MCF 10A (cell line): ENCODE data around the gene BLOC1S3. TPM values are rescaled to one million over a fixed set of nuclear protein-coding genes. Genes with fewer than 3 reads are reported as not detected.
A peak's percentile ranks its signal among the peaks of the same experiment; 100 is the strongest.

ENCODE experiments used
- BruUV-seq: library from RNA; stranded (reverse); fragments of 400-500 nt; replicated peaks from 2 replicates; lab custom pipeline; 2021; lab: Mats Ljungman, UMichigan
- CTCF ChIA-PET: fragments of 300-600 bp; sonication (Branson Sonifier 250); formaldehyde crosslinking; extraction: SDS; loops from one replicate; lab custom pipeline; 2021; ENCODE audit warnings: antibody characterized with exemption, inconsistent platforms; lab: Yijun Ruan, JAX
- POLR2A ChIA-PET: fragments of 300-600, 350-650 bp; sonication (Branson Sonifier 250); formaldehyde crosslinking; extraction: SDS; loops from one replicate; lab custom pipeline; 2020; ENCODE audit warnings: antibody characterized with exemption, inconsistent platforms; lab: Yijun Ruan, JAX
- DNase-seq: peaks from one replicate; pipeline ENCODE4 v3.0.0-alpha.2; 2018; ENCODE audit not compliant: unreplicated experiment
- H3K27ac Mint-ChIP-seq: one replicate; pipeline ENCODE4 v1.8.0; 2022; ENCODE audit warnings: mild to moderate bottlenecking, low read depth, mixed read lengths; ENCODE audit not compliant: unreplicated experiment
- H3K27me3 Mint-ChIP-seq: one replicate; pipeline ENCODE4 v1.8.0; 2022; ENCODE audit warnings: mixed read lengths; ENCODE audit not compliant: insufficient read depth, unreplicated experiment
- H3K36me3 Mint-ChIP-seq: one replicate; pipeline ENCODE4 v1.8.0; 2022; ENCODE audit warnings: mild to moderate bottlenecking, moderate library complexity, mixed read lengths; ENCODE audit not compliant: insufficient read depth, unreplicated experiment
- H3K4me1 Mint-ChIP-seq: one replicate; pipeline ENCODE4 v1.8.0; 2022; ENCODE audit warnings: mixed read lengths; ENCODE audit not compliant: insufficient read depth, unreplicated experiment
- H3K4me3 Mint-ChIP-seq: one replicate; pipeline ENCODE4 v1.8.0; 2022; ENCODE audit warnings: mild to moderate bottlenecking, moderate library complexity, mixed read lengths; ENCODE audit not compliant: unreplicated experiment
- H3K9me3 Mint-ChIP-seq: one replicate; pipeline ENCODE4 v1.8.0; 2022; ENCODE audit warnings: mixed read lengths; ENCODE audit not compliant: unreplicated experiment
- CTCF ChIP-seq: fragments of 200-600 bp; IDR thresholded peaks from one replicate; pipeline ENCODE4 v1.8.0; 2022; ENCODE audit warnings: antibody characterized with exemption, mild to moderate bottlenecking; ENCODE audit not compliant: unreplicated experiment
- intact Hi-C: fragments of 100-400 bp; cut with micrococcal nuclease; formaldehyde crosslinking; loops from 2 replicates; pipeline ENCODE4 v1.14.1; 2022
- total RNA-seq: library from RNA; stranded (reverse); gene quantifications from 2 replicates; pipeline ENCODE4 v1.2.3, GENCODE V29; 2022

The BLOC1S3 gene
- total RNA-seq, 1 experiment from 2014 or later: 14.0 TPM

- Mint-ChIP-seq H3K27ac (peak overlapping the region; percentile 63), H3K36me3 (peaks cover 4% of the 10 kb centered on the region), H3K27me3 (no peaks in the 10 kb centered on the region), H3K4me1 (peaks cover 23% of the 10 kb centered on the region), H3K4me3 (no peak overlapping the region), H3K9me3 (no peaks in the 10 kb centered on the region)
- intact Hi-C loops: no loop called here
- ChIA-PET POLR2A (interaction anchor here (0.7 to 1.0 kb wide), 2 partner anchors 16 to 35 kb away, joined by 3 read pairs; partner anchors contain the start of genes BLOC1S3 and TRAPPC6A), CTCF (interaction anchor here (0.6 to 1.0 kb wide), 3 partner anchors 25 to 194 kb away, joined by 3 read pairs; no protein-coding TSS in a partner anchor)
- DNase-seq: no peak
- no TSS peak for BruUV-seq
- no peak for TF ChIP-seq CTCF
Observed at GRCh38 chr19:45213031-45213430, 34.4 kb downstream of the BLOC1S3 start.

DNA sequence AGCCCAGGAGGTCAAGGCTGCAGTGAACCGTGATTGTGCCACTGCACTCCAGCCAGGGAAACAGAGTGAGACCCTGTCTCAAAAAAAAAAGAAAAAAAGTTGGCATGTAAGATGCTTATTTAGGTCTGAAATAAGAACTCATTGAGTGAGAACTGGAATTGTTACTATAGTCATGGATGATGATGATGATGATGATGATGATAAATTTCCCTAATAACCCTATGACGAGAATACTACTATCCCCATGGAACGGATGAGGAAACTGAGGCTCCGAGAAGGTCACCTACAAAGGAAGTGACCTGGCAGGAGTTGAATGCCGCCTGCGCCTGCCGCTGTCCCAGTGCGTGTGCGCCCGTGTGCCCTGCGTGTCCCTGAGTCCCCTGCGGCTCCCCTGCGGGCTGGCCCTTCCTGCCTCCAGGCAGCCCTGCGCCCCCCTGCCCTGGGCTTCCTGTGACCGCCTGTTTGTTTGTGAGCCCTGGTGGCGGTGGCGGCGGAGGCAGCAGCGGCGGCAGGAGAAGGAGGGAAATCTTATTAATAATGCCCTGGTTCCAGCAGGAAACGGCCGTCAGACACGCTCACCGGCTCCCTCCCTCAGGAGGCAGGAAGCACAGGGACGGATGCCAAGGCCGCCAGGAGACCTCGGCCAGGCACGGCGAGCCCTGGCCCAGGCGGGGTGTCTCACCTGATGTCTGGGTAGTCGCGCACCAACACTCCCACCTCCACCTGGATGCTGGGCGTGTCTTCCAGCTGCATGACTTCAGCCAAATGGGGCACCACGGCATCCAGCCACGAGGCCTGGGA lies 37.0 kb downstream of the BLOC1S3 start:
- no peak for TF ChIP-seq CTCF
- ChIA-PET POLR2A (interaction anchor here (1.3 kb wide), 1 partner anchor 14 kb away, joined by 3 read pairs; no protein-coding TSS in a partner anchor), CTCF (interaction anchor here (0.8 kb wide), 1 partner anchor 124 kb away, joined by 3 read pairs; no protein-coding TSS in a partner anchor)
- Mint-ChIP-seq H3K27me3 (no peaks in the 10 kb centered on the region), H3K27ac (no peak overlapping the region), H3K9me3 (no peaks in the 10 kb centered on the region), H3K36me3 (peaks cover 4% of the 10 kb centered on the region), H3K4me3 (peak overlapping the region; percentile 33), H3K4me1 (peaks cover 18% of the 10 kb centered on the region)
- no TSS peak for BruUV-seq
- intact Hi-C loops: no loop called here
- peak; percentile 36 for DNase-seq

DNA sequence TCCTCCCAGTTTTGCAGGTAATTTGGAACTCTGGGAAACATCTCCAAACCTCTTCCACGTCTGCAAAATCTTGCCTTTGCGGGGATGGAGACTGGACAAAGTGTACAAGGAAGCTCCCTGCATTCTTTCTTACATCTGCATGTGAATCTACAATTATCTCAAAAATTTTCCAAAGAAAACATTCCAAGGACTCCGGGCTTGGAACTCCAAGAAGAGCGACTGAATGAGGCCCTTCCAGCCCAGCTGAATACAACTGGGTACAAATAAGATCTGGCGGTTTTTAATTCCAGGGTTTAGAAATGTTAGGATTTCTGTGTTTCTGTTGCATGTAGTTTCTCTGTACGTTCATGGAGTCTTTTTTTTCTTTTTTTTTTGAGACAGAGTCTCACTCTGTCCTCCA lies 38.1 kb downstream of the BLOC1S3 start:
- Mint-ChIP-seq H3K36me3 (no peaks in the 10 kb centered on the region), H3K4me3 (no peak overlapping the region), H3K4me1 (peaks cover 13% of the 10 kb centered on the region), H3K27me3 (peaks cover 1% of the 10 kb centered on the region), H3K9me3 (no peaks in the 10 kb centered on the region), H3K27ac (no peak overlapping the region)
- DNase-seq: no peak
- POLR2A ChIA-PET: no interaction called here
- CTCF ChIA-PET: interaction anchor here (0.6 kb wide), 1 partner anchor 24 kb away, joined by 4 read pairs; no protein-coding TSS in a partner anchor
- TF ChIP-seq CTCF: no peak
- intact Hi-C loops: no loop called here
- BruUV-seq: no TSS peak

DNA sequence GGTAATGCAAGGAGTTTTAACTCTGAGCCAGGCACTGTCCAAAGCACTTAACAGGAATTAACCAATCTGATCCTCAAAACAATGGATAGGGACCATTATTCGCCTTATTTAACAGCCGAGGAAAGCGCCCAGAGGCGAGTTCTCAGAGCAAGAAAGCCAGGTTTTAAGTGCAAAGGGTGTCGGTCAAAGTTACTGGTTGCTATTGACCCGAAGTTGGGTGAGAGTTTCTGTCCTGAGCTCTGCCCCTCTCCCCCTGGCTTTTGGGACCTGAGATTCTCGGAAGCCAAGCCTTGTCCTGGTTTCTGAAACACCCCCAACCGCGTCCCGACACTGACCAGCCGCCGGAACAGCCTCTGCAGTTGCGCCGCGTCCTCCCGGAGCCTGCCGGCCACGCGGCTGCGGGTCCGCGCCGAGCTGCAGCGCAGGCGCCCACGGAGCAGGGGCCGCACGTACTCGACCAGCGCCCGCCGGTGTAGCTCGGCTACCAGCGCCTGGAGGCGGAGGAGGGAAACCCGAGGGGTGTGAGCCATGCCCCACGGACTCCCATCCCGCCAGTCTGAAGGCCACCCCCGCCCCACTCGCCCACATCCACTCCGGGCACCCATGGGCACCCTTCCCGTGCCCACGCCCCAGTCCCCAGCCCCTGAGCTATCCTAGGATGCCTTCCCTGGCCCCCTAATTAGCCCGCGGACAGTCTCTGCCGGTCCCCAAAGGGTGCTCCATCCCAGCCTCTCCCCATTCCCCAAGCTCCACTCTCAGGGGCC lies 38.8 kb downstream of the BLOC1S3 start:
- ChIA-PET POLR2A (no interaction called here), CTCF (interaction anchor here (0.6 kb wide), 1 partner anchor 25 kb away, joined by 4 read pairs; no protein-coding TSS in a partner anchor)
- BruUV-seq: no TSS peak
- Mint-ChIP-seq H3K36me3 (no peaks in the 10 kb centered on the region), H3K27me3 (peaks cover 8% of the 10 kb centered on the region), H3K4me3 (no peak overlapping the region), H3K4me1 (peaks cover 6% of the 10 kb centered on the region), H3K9me3 (no peaks in the 10 kb centered on the region), H3K27ac (no peak overlapping the region)
- no peak for DNase-seq
- no peak for TF ChIP-seq CTCF
- intact Hi-C loops: no loop called here
